Measurements from ENCODE around the gene DAZL. TPM values are rescaled to one million over a fixed set of nuclear protein-coding genes. Genes with fewer than 3 reads are reported as not detected.

The DAZL gene
- total RNA-seq, 1 experiment from 2014 or later, result not detected

DNA sequence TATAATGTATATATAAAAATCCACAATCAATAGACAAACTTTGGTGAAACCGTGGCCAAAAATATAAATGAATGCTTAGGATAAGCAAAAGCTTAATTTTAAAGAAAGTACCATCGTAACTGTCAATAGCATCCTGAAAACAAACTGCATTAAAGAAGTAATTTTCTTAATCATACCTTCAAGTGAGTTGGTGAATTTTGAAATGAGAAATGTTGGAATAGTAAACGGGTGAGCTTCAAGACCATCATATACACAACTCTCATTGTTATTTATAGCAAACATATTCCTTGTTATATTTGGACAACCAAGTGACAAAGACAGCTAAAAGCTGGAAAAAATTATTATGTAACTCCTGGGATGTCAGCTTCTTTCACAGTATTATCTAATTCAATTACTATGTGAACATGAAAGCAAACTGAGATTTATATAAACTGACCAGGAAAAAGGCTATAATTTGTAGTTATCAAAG is 3.7 kb downstream of the DAZL start:
- no peak for TF ChIP-seq CTCF (IDR thresholded peaks at IDR 0.05; ENCODE audit: unreplicated experiment)
- Mint-ChIP-seq H3K27ac (ENCODE audit: low read depth, unreplicated experiment) (no peak overlapping the region), H3K36me3 (ENCODE audit: insufficient read depth, unreplicated experiment) (no peaks in the 10 kb centered on the region), H3K4me3 (ENCODE audit: unreplicated experiment) (no peak overlapping the region), H3K9me3 (ENCODE audit: unreplicated experiment) (no peaks in the 10 kb centered on the region), H3K27me3 (ENCODE audit: insufficient read depth, unreplicated experiment) (peaks cover 53% of the 10 kb centered on the region), H3K4me1 (ENCODE audit: insufficient read depth, unreplicated experiment) (no peaks in the 10 kb centered on the region)
- intact Hi-C loops (cut with micrococcal nuclease), result loop anchor here (1.0 to 10.0 kb wide), 6 partner anchors 344 to 1241 kb away; no protein-coding TSS in a partner anchor
- POLR2A ChIA-PET, result no interaction called here
- CTCF ChIA-PET, result interaction anchor here (0.6 to 2.7 kb wide), 36 partner anchors 9 to 1313 kb away, joined by 3 to 19 read pairs (median 4); no protein-coding TSS in a partner anchor
- no TSS peak for BruUV-seq (replicated peaks)
- no peak for DNase-seq (ENCODE audit: unreplicated experiment)

DNA sequence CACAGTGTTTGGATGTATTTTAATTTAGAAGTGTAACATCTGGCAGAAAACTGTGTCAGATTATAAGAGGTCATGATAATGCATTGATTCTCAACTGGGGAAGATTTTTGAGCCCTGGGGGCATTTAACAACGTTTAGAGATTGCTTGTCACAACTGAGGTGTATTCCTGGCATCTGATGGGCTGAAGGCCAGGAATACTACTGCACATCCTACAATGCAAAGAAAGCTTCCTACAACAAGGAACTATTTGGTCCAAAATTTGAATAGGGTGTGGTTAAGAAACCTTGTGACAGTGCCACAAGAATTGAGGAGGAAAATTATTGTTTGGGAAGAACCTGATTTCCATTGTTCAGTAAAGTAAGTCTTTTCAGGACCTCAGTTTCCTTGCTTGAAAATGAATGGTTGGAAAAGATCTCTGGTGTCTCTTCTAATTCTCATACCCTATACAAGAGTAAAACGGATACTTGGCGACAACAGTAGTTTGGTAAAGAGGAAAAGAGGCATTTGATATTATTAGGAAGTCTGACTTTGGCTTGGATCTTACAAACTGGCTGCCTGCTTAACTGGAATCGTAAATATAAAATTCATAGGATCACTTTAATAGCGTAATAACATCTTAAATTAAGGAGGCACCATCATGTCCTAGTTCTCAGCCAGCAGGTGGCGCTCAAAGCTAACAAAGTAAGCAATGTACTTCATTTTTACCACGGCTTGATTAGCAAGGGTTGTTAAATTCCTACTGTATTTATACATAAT is 4.3 kb downstream of the DAZL start:
- H3K4me3 Mint-ChIP-seq (ENCODE audit: unreplicated experiment), result no peak overlapping the region
- TF ChIP-seq CTCF (IDR thresholded peaks at IDR 0.05; ENCODE audit: unreplicated experiment), result peak; percentile 69
- H3K27ac Mint-ChIP-seq (ENCODE audit: low read depth, unreplicated experiment), result no peak overlapping the region
- intact Hi-C loops (cut with micrococcal nuclease), result loop anchor here (1.0 to 10.0 kb wide), 6 partner anchors 344 to 1241 kb away; no protein-coding TSS in a partner anchor
- DNase-seq (ENCODE audit: unreplicated experiment), result peak; percentile 80
- ChIA-PET CTCF (interaction anchor here (0.6 to 2.7 kb wide), 41 partner anchors 10 to 1314 kb away, joined by 3 to 19 read pairs (median 3); no protein-coding TSS in a partner anchor), POLR2A (interaction anchor here (1.0 kb wide), 1 partner anchor 631 kb away, joined by 4 read pairs; no protein-coding TSS in a partner anchor)
- no TSS peak for BruUV-seq (replicated peaks)
- H3K4me1 Mint-ChIP-seq (ENCODE audit: insufficient read depth, unreplicated experiment), result no peaks in the 10 kb centered on the region
- H3K36me3 Mint-ChIP-seq (ENCODE audit: insufficient read depth, unreplicated experiment), result no peaks in the 10 kb centered on the region
- H3K9me3 Mint-ChIP-seq (ENCODE audit: unreplicated experiment), result no peaks in the 10 kb centered on the region
- peaks cover 54% of the 10 kb centered on the region for H3K27me3 Mint-ChIP-seq (ENCODE audit: insufficient read depth, unreplicated experiment)

GRCh38 chr3:16599694-16600093 is 5.5 kb downstream of the DAZL start:
- DNase-seq (ENCODE audit: unreplicated experiment), result no peak
- Mint-ChIP-seq H3K36me3 (ENCODE audit: insufficient read depth, unreplicated experiment) (no peaks in the 10 kb centered on the region), H3K27ac (ENCODE audit: low read depth, unreplicated experiment) (no peak overlapping the region), H3K9me3 (ENCODE audit: unreplicated experiment) (no peaks in the 10 kb centered on the region), H3K4me3 (ENCODE audit: unreplicated experiment) (no peak overlapping the region), H3K27me3 (ENCODE audit: insufficient read depth, unreplicated experiment) (peaks cover 58% of the 10 kb centered on the region), H3K4me1 (ENCODE audit: insufficient read depth, unreplicated experiment) (no peaks in the 10 kb centered on the region)
- TF ChIP-seq CTCF (IDR thresholded peaks at IDR 0.05; ENCODE audit: unreplicated experiment), result no peak
- POLR2A ChIA-PET, result interaction anchor here (1.0 kb wide), 1 partner anchor 632 kb away, joined by 4 read pairs; no protein-coding TSS in a partner anchor
- no TSS peak for BruUV-seq (replicated peaks)
- CTCF ChIA-PET, result interaction anchor here (0.6 to 2.7 kb wide), 8 partner anchors 11 to 1320 kb away, joined by 3 to 19 read pairs (median 8); no protein-coding TSS in a partner anchor
- intact Hi-C loops (cut with micrococcal nuclease), result loop anchor here (2.0 to 10.0 kb wide), 3 partner anchors 813 to 1243 kb away; no protein-coding TSS in a partner anchor

DNA sequence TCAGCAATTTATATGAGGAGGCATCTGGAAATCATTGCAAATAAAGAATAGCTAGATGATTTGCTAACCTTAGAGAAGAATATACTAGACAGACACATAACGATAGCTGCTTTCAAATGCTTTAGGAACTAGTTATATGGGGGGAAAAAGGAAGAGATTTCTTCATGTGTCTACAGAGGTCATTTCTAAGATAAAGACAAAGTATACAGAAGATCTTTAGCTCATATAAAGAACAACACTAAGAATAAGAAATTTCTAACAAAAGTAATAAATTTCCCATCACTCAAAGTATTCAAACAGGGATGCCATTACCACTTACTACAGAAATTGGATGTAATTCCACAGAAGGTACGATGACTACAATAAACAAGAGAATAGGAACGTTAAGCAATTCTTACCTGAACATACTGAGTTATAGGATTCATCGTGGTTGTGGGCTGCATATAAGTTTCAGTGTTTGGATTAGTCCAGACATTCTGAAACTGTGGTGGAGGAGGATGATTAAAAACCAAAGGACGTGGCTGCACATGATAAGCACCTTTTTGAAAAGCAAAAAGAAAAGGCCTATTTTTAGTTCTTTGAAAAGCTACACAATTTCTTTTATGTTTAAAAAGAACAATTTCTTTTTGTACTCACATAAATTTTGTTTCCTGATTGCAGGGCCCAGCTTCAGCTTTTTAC is 8.7 kb downstream of the DAZL start:
- CTCF ChIA-PET, result interaction anchor here (0.6 to 1.9 kb wide), 8 partner anchors 14 to 1216 kb away, joined by 3 to 7 read pairs (median 3); no protein-coding TSS in a partner anchor
- Mint-ChIP-seq H3K27ac (ENCODE audit: low read depth, unreplicated experiment) (no peak overlapping the region), H3K4me1 (ENCODE audit: insufficient read depth, unreplicated experiment) (no peaks in the 10 kb centered on the region), H3K9me3 (ENCODE audit: unreplicated experiment) (no peaks in the 10 kb centered on the region), H3K27me3 (ENCODE audit: insufficient read depth, unreplicated experiment) (peaks cover 53% of the 10 kb centered on the region), H3K36me3 (ENCODE audit: insufficient read depth, unreplicated experiment) (no peaks in the 10 kb centered on the region), H3K4me3 (ENCODE audit: unreplicated experiment) (no peak overlapping the region)
- POLR2A ChIA-PET, result interaction anchor here (1.1 to 1.5 kb wide), 2 partner anchors 332 to 638 kb away, joined by 3 to 4 read pairs; partner anchors contain the start of genes DPH3 and OXNAD1
- intact Hi-C loops (cut with micrococcal nuclease), result no loop called here
- no TSS peak for BruUV-seq (replicated peaks)
- TF ChIP-seq CTCF (IDR thresholded peaks at IDR 0.05; ENCODE audit: unreplicated experiment), result no peak
- DNase-seq (ENCODE audit: unreplicated experiment), result no peak
